K562 (cell line): ENCODE results near the gene IGSF9. TPM values are rescaled to one million over a fixed set of nuclear protein-coding genes. Genes with fewer than 3 reads are reported as not detected.

ENCODE experiments used
- BCLAF1 ChIP-seq, 2 experiments: fragments of 450-650 bp in 1 of 2; IDR thresholded peaks; 2 replicates each; pipeline ENCODE4 v1.6.1; 2011 to 2017; ENCODE audit warnings: low read depth in 2 of 2, antibody characterized with exemption in 1 of 2, borderline replicate concordance in 1 of 2, low read length in 1 of 2, mild to moderate bottlenecking in 1 of 2, mixed read lengths in 1 of 2; ENCODE audit not compliant: control insufficient read depth in 1 of 2
- CREB3 ChIP-seq: fragments of 450-650 bp; conservative IDR thresholded peaks from 2 replicates; pipeline ENCODE4 v1.6.1; 2016; ENCODE audit warnings: missing genetic modification characterization, low read depth, mild to moderate bottlenecking, missing compliant biosample characterization, moderate library complexity
- ZBTB34 ChIP-seq: fragments of 250-450 bp; sonication (Bioruptor Pico); IDR thresholded peaks from 2 replicates; pipeline ENCODE4 v1.8.0; 2021; ENCODE audit warnings: mild to moderate bottlenecking, moderate library complexity
- ZC3H11A ChIP-seq: IDR thresholded peaks from 2 replicates; pipeline ENCODE4 v1.6.1; 2012; ENCODE audit warnings: low read depth, low read length, improper control_type of control experiment
- ZNF354B ChIP-seq: fragments of 250-450 bp; sonication (Bioruptor Pico); IDR thresholded peaks from 2 replicates; pipeline ENCODE4 v1.4.0; 2020
- polyA plus RNA-seq, 8 experiments: library from polyadenylated mRNA; depleted of rRNA in 4 of 8; stranded (reverse) in 5 of 8; unstranded in 3 of 8; fragments of >200 nt; fragmentation: Nextera tagmentation in 2 of 8; fragmentation: Illumina TruSeq in 1 of 8; extraction: Ambion mirVana in 2 of 8; extraction: Trizol in 1 of 8; gene quantifications; 2 replicates each; pipeline versions ENCODE4 v1.2.1 to v1.2.3, GENCODE V29; 2011 to 2014; ENCODE audit warnings: inconsistent platforms in 1 of 8, missing spikeins in 1 of 8
- total RNA-seq, 7 experiments: library from RNA; depleted of rRNA in 6 of 7; stranded (reverse); fragments of >200 nt in 6 of 7; fragmentation: Illumina TruSeq in 2 of 7; extraction: Trizol in 2 of 7; gene quantifications; 2 replicates each; pipeline versions ENCODE4 v1.2.1 to v1.2.3, GENCODE V29; 2011 to 2021; ENCODE audit warnings: low replicate concordance in 1 of 7

IGSF9 gene
- total and polyA plus RNA-seq, 9 of the 15 experiments (the other 6 are each of a cell fraction or from before 2014, with no cell fraction given) = 0.03 to 0.29 (median 0.07) TPM; not detected in 1

GRCh38 chr1:159902541-159902940 is 42.9 kb downstream of the IGSF9 start (continued):
- no peak for TF ChIP-seq CREB3
- TF ChIP-seq ZNF354B (CRISPR knock-in tag) = no peak
- TF ChIP-seq BCLAF1 (IDR thresholded peaks at IDR 0.05; ENCODE audit: borderline replicate concordance in 1 of 2, control insufficient read depth in 1 of 2, low read depth in 2 of 2, low read length in 1 of 2) = no peak
- TF ChIP-seq ZC3H11A = no peak
- no peak for TF ChIP-seq ZBTB34
